Right atrium auricular region (tissue), 2 donors: ENCODE measurements around the gene PNPLA7. TPM values are rescaled to one million over a fixed set of nuclear protein-coding genes. Genes with fewer than 3 reads are reported as not detected.

Experiments
- DNase-seq: peaks from one replicate; pipeline ENCODE4 v3.0.0-alpha.2; 2019; ENCODE audit warnings: low spot score
- H3K27ac ChIP-seq, 2 donors: fragments of 200-600 bp; sonication (generic); 1 replicate in 1 of 2; 2 replicates in 1 of 2; pipeline ENCODE4 v1.5.1; 2016 to 2019
- H3K27me3 ChIP-seq, 2 donors: fragments of 200-600 bp; sonication (generic); one replicate each; pipeline versions ENCODE4 v1.5.1 to v1.6.0; 2017 to 2019
- H3K36me3 ChIP-seq: fragments of 200-600 bp; sonication (generic); one replicate; pipeline ENCODE4 v1.5.1; 2016
- H3K4me1 ChIP-seq, 2 donors: fragments of 200-600 bp; sonication (generic); one replicate each; pipeline versions ENCODE4 v1.5.1 to v1.6.0; 2017 to 2019
- H3K4me3 ChIP-seq, 2 donors: fragments of 200-600 bp; sonication (generic); 1 replicate in 1 of 2; 2 replicates in 1 of 2; pipeline ENCODE4 v1.5.1; 2017 to 2019; ENCODE audit warnings: mild to moderate bottlenecking in 1 of 2, moderate library complexity in 1 of 2
- H3K9me3 ChIP-seq, 2 donors: fragments of 200-600 bp; sonication (generic); one replicate each; pipeline ENCODE4 v1.5.1; 2019
- total RNA-seq, 2 donors: library from RNA; depleted of rRNA; stranded (reverse); fragments of >200 nt; gene quantifications; one replicate each; pipeline ENCODE4 v1.1.0, GENCODE V29; 2016
- TF ChIP-seq, protein P1 (sequence below), 2 donors: fragments of 200-600 bp; sonication (generic); IDR thresholded peaks; one replicate each; pipeline ENCODE4 v1.5.1; 2019; ENCODE audit warnings: antibody characterized with exemption in 2 of 2

Gene PNPLA7
- total RNA-seq, 2 donors from 2014 or later, result 4.4 to 4.6 TPM

DNA sequence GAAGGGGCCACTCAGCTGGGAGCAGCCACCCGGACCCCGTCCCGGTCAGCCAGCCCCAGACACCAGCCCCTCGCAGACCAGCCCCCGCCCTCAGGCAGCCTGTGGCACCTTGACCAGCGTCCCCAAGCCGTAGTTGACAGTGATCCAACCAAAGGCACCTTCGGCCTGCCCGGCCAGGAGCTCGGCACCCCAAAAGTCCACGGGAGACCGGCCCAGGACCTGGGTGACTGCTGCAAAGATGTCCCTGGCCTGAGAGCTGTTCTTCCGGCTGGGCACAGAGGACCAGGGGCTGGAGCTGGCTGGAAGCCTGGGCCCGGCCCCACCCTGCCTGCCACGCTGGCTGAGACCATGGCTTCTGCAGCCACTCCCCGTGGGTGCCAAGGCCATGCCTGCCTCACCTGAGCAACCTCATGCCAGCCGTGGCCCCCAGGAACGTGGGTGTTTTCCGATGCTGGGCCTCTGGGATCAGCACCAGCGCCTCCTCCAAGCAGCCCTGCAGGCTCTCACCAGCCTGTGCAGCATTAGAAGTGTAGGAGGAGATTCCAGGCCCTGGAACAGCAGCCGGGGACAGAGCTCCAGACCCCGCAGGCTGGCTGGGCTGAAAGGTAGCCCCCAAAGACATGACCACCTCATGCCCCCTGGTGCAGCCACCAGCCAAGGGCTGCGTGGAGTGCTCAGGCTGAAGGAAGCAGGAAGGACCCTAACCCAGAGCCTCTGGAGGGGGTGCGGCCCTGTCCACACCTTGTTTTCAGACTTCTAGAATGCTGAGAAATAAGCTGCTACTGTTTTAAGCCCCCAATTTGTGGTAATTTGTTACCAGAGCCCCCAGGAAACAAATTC lies 113.2 kb downstream of the PNPLA7 start:
- H3K9me3 ChIP-seq, result peaks cover 0 to 1% of the 10 kb centered on the region in 2 donors
- H3K4me1 ChIP-seq, result peaks cover 0 to 16% of the 10 kb centered on the region in 2 donors
- no peak for DNase-seq
- no peaks in the 10 kb centered on the region for H3K36me3 ChIP-seq
- peaks cover 0 to 4% of the 10 kb centered on the region in 2 donors for H3K27me3 ChIP-seq
- no peak overlapping the region for H3K27ac ChIP-seq
- no peak overlapping the region for H3K4me3 ChIP-seq
- TF ChIP-seq, protein P1, sequence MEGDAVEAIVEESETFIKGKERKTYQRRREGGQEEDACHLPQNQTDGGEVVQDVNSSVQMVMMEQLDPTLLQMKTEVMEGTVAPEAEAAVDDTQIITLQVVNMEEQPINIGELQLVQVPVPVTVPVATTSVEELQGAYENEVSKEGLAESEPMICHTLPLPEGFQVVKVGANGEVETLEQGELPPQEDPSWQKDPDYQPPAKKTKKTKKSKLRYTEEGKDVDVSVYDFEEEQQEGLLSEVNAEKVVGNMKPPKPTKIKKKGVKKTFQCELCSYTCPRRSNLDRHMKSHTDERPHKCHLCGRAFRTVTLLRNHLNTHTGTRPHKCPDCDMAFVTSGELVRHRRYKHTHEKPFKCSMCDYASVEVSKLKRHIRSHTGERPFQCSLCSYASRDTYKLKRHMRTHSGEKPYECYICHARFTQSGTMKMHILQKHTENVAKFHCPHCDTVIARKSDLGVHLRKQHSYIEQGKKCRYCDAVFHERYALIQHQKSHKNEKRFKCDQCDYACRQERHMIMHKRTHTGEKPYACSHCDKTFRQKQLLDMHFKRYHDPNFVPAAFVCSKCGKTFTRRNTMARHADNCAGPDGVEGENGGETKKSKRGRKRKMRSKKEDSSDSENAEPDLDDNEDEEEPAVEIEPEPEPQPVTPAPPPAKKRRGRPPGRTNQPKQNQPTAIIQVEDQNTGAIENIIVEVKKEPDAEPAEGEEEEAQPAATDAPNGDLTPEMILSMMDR (IDR thresholded peaks at IDR 0.05), result no peak

DNA sequence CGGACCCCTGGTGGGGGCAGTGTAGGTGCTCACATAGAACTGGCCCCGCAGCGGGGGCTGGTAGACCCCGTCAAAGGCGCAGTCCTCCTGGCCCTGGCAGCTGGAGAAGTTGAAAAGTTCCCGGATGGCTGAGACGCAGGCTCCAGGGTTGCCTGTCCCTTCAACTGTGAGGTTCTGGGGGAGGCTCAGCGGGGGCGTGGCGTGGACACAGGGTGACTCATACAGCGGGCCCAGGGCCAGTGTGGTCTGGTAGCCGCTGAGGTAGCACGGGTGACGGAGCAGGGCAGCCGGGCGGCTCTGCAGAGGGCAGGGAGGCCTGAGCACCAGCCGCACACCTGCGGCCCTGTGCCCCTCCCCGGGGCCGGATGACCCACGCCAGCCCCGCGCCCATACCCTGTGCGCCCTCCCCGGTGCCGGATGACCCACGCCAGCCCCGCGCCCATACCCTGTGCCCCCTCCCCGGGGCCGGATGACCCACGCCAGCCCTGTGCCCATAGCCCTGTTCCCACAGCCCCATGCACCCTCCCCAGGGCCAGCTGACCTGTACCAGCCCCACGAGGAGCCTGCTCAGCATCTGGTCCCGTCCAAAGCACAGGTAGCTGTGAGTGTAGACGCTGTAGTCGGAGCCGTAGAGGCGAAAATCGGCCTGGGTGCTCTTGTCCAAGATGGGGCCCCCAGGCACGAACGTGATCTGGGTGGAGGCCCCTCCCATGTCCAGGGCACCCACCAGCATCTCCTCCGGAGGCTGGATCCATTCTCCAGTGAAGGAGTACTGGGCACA lies 114.0 kb downstream of the PNPLA7 start:
- DNase-seq, result no peak
- Histone ChIP-seq H3K27me3 (peaks cover 0 to under 1% of the 10 kb centered on the region in 2 donors), H3K27ac (no peak overlapping the region), H3K9me3 (no peaks in the 10 kb centered on the region), H3K36me3 (no peaks in the 10 kb centered on the region), H3K4me1 (peaks cover 0 to 8% of the 10 kb centered on the region in 2 donors), H3K4me3 (no peak overlapping the region)
- TF ChIP-seq, protein P1 (IDR thresholded peaks at IDR 0.05), result no peak

DNA sequence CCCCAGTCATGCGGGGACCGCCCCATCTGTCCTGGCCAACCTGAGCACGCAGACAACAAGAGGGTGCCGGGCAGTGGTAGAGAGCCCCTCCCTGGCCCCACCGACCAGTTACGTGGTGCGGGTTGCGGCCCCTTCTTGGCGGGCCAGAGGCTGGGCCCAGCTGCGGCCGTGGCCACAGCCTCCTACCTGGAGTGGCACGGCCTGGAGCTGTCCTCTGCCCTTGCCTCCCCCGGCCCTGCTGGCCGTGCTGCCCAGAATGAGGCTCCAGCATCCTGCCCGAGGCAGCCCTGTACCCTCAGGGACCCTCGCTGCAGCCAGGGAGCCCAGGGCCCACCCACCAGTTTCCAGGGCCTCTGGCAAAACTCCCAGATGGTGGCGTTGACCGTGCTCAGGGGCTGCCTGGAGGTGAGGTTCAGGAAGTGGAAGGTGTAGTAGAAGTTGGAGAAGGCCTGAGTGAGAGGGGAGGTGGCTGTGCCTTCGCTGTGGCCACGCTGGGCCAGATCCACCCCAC lies 114.8 kb downstream of the PNPLA7 start:
- no peak overlapping the region for H3K27ac ChIP-seq
- no peak overlapping the region for H3K4me3 ChIP-seq
- H3K4me1 ChIP-seq, result peaks cover 0 to 7% of the 10 kb centered on the region in 2 donors
- no peaks in the 10 kb centered on the region for H3K36me3 ChIP-seq
- DNase-seq, result no peak
- no peaks in the 10 kb centered on the region for H3K27me3 ChIP-seq
- no peaks in the 10 kb centered on the region for H3K9me3 ChIP-seq
- TF ChIP-seq, protein P1 (IDR thresholded peaks at IDR 0.05), result no peak

DNA sequence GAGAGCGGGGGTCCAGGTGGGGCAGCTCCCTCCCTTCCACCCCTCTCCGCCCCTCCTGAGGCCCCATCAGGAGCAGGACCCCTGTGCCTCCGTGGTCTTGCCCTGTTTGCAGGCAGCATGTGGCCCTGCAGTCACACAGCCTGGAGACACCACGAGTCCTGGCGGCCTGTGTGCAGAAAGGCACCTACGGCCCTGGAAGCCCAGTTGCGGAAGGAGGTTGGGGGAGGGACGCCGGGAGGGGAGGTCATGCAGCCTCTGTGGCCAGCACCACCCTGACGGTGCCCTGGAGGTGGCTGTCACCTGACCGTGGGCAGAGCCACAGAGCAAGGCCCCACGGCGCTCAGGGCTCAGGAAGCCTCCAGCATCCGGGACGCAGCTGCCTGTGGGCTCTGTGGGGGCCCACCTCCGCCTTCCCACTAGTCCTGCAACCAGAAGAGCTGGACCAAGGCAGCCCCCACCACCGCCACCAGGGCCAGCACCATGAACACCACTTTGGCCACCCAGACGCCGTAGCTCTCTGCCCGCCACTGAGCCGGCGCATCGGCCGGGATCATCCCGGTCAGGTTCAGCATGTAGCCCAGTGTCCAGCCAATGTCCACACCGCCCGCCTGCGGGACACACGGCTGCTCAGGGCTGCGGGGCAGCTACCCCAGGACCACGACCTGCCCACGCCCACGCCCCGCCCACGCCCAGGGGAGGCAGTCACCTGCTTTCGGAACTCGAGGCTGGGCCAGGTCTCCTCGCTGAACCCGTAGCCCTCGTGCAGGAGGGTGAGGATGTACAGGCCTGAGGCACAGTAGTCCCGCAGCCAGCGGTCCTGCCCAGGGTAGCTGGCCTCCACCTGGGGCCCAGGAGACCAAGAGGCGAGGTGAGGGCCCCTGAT lies 115.5 kb downstream of the PNPLA7 start:
- no peak for DNase-seq
- no peak overlapping the region for H3K27ac ChIP-seq
- TF ChIP-seq, protein P1 (IDR thresholded peaks at IDR 0.05), result no peak
- H3K36me3 ChIP-seq, result no peaks in the 10 kb centered on the region
- H3K4me3 ChIP-seq, result no peak overlapping the region
- H3K9me3 ChIP-seq, result no peaks in the 10 kb centered on the region
- peaks cover 0 to 7% of the 10 kb centered on the region in 2 donors for H3K4me1 ChIP-seq
- H3K27me3 ChIP-seq, result no peaks in the 10 kb centered on the region

DNA sequence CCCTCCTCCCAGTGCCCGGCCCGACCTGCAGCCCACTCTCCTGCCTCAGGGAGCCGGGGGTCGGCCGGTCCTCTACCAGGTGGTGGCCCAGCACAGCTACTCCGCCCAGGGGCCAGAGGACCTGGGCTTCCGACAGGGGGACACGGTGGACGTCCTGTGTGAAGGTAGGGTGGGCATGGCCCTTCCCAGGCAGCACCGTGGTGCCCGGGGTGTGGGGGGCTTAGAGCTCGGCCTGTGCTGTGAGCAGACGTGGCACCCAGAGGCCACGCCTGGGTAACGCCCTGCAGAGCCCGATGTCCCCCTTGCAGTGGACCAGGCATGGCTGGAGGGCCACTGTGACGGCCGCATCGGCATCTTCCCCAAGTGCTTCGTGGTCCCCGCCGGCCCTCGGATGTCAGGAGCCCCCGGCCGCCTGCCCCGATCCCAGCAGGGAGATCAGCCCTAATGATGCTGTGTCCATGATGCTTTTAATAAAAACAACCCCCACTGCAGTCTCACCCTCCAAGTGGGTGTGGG lies 116.2 kb downstream of the PNPLA7 start:
- DNase-seq, result no peak
- no peaks in the 10 kb centered on the region for H3K27me3 ChIP-seq
- H3K4me3 ChIP-seq, result no peak overlapping the region
- TF ChIP-seq, protein P1 (IDR thresholded peaks at IDR 0.05), result no peak
- peaks cover 0 to 7% of the 10 kb centered on the region in 2 donors for H3K4me1 ChIP-seq
- H3K27ac ChIP-seq, result no peak overlapping the region
- no peaks in the 10 kb centered on the region for H3K9me3 ChIP-seq
- no peaks in the 10 kb centered on the region for H3K36me3 ChIP-seq
